SIG-M5 (cell line): ENCODE measurements around the gene OSBP.
A peak's percentile ranks its signal among the peaks of the same experiment; 100 is the strongest.
"Not testable (repeated sequence)": the region's sequence is repeated elsewhere in the genome, so short reads cannot be mapped to it uniquely, and the experiment has no call there.

Experiments
- DNase-seq: peaks from one replicate; lab custom pipeline; 2025; lab: John Stamatoyannopoulos, UW

The OSBP gene, protein sequence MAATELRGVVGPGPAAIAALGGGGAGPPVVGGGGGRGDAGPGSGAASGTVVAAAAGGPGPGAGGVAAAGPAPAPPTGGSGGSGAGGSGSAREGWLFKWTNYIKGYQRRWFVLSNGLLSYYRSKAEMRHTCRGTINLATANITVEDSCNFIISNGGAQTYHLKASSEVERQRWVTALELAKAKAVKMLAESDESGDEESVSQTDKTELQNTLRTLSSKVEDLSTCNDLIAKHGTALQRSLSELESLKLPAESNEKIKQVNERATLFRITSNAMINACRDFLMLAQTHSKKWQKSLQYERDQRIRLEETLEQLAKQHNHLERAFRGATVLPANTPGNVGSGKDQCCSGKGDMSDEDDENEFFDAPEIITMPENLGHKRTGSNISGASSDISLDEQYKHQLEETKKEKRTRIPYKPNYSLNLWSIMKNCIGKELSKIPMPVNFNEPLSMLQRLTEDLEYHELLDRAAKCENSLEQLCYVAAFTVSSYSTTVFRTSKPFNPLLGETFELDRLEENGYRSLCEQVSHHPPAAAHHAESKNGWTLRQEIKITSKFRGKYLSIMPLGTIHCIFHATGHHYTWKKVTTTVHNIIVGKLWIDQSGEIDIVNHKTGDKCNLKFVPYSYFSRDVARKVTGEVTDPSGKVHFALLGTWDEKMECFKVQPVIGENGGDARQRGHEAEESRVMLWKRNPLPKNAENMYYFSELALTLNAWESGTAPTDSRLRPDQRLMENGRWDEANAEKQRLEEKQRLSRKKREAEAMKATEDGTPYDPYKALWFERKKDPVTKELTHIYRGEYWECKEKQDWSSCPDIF

DNA sequence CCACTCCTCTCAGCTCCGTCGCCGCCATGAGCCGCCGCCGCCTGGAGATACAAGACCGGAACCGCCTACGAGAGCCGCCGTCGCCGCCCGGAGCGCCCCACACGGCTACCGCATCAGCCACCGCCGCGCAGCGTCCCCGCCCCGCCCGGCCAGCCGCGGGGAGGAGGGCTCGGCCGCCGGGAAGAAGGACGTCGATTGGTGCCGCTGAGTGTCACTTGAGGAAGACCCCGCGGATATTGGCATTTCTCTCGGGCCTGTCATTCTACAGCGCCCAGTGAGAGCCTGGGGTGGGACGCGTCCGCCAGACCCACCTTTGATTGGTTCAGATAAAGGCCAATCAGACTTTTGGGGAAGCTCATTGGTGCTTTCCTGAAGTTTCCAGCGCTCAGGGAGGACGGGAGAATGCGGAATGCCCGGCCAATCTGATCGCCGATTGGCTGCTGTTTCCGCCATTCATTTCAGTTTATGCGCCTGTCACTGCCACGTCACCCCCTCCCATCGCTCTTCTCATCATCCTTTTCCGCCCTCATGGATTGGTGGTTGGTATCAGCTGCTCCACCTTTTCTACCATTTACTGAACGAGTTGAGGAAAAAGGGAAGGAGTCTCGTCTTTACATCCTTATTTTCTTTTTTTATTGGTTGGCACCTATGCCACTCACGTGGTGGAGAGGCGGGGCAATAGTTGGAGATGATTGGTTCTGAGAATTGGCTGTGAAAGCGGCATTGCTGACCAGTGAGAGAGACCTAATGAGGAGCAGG lies at the start of gene OSBP:
Gene OSBP (minus strand): TSS at position 138 of the 759 bp plus-strand sequence. CDS start 110 bp downstream, at position 28.
- peak; percentile 100 for DNase-seq

DNA sequence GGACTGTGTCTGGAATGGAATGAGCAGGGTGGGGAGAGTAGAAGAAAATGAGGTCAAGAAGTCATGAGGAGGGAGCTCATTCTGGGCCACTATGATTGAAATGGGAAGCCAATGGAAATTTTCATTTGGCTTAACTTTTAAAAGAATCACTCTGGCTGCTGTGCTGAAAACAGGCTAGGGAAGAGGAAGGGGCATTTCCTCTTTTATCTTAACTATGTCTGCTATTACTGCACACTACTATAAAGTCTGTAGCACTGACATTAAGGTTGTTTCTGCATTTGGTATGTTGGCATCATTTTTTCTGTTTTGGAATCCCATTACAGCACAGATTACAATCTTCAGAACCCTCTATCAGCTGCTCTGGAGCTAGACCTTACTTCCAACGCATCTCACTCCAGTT lies 45.0 kb upstream of the OSBP start:
- DNase-seq: no peak

DNA sequence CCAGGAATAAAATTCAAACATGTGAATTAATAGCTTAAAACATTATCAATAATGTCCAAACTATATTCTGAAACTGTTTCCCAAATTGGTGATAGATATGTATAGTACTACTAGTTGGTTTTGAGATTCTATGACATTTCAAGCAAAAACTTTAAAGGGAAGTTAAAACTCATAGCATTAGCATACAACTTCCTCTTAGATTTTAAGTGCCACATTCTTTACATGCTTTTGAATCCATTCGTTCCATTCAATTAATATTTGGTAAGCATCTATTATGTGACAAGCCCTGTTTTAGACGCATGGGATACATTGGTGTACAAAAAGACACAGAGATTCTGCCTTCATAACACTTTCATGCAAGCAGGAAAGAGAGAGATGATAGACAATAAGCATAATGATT lies 44.4 kb upstream of the OSBP start:
- no peak for DNase-seq

DNA sequence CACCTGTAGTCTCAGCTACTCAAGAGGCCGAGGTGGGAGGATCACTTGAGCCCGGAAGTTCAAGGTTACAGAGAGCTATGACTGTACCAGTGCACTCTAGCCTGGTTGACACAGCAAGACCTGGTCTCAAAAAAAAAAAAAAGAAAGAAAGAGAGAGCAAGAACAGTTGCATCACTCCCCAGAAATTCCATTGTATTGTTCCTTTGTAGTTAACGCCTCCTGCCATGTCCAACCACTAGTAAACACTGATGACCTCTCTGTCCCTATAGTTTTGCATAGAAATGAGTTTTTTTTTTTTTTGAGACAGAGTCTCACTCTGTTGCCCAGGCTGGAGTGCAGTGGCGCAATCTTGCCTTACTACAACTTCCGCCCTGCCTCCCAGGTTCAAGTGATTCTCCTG lies 42.5 kb upstream of the OSBP start:
- DNase-seq: no peak

DNA sequence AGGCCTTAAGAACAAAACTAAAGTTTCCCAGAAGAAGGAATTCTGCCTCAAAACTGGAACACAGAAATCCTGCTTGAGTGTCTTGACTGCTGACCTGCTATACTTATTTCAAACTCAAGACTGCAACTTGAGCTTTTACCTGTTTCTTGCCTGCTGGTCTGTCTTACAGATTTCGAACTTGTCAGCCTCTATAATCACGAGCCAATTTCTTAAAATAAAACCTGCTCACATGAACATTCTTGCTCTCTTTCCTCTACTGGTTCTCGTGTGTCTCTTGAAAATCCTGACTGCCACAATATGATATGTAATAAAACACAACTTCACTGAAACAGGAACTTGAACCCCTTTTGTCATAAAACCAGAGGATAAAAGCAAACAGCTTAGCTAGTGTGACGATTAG lies 39.3 kb upstream of the OSBP start:
- no peak for DNase-seq

DNA sequence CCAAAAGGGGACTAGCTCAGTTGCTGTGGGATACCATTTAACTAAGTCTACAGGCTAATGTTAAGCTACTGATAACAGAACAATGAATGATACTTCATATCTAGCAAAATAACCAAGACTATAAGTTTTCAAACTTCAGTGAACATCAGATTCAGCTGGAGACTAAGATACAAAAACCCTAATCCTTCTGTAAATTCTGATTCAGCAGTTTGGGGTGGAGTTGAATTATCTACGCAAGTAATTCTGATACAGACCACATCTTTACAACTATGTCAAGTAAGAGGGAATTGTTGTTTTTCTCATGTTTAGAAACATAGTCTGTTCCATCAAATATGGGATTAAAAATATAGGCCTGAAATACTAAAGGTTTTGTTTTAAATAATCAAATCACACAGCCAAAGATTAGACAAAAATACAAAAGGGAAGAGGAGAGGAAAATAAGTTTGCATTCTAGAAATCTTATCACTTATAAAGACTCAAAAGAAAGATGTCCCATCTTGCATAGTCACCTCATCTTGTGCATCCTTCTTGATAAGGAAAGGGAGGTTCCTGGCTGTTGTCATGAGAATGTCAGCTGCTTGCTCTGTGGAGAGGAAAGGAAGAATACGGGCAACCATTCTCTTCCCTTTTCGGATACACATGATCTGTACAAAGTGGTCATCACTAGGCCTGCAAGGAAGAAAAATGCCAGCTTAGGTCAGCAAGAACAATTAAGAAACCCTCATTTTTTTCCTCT lies 31.8 kb upstream of the OSBP start:
- no peak for DNase-seq

DNA sequence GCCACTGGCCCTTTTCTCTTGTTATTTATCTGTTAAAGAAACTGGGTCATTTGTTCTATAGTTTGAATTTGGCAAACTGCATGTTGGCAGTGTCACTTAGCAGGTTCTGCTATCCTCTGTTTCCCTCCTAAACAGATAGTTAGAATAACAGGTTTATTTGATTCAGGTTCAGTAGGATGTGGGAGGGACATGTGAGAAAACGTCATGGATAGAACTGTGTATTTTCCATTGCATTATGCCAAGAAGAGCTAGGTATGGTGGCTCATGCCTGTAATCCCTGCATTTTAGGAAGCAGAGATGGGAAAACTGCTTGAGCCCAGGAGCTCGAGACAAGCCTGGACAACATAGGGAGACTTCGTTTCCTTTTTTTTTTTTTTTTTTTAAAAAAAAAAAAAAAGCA lies 29.0 kb upstream of the OSBP start:
- DNase-seq: no peak

DNA sequence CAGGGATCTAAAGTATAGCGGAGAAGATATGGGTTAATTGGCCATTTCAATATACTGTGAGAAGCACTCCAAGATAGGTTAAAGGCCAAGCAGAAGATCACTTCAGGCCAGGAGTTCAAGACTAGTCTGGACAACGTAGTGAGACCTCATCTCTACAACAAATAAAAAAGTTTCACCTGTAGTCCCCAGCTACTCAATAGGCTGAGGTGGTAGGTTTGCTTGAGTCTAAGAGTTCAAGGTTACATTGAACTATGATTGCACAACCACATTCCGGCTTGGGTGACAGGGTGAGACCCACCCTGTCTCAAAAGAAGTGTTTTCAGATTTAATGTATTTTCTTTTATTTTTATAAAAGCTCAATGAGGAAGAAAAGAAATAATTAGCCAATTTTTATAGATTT lies 27.8 kb upstream of the OSBP start:
- no peak for DNase-seq

DNA sequence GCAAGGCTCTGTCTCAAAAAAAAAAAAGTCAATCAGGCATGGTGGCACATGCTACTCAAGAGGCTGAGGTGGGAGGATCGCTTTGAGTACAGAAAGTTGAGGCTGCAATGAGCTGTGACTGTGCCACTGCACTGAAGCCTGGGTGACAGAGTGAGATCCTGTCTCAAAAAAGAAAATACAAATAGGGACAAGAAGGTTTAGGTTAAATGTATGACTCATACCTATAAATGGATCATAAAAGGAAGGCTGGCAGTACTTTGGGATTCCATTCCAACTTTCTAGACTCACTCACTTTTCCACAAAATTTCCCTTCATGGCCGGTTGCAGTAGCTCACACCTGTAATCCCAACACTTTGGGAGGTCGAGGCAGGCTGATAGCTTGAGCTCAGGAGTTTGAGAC lies 25.6 kb upstream of the OSBP start:
- no peak for DNase-seq

DNA sequence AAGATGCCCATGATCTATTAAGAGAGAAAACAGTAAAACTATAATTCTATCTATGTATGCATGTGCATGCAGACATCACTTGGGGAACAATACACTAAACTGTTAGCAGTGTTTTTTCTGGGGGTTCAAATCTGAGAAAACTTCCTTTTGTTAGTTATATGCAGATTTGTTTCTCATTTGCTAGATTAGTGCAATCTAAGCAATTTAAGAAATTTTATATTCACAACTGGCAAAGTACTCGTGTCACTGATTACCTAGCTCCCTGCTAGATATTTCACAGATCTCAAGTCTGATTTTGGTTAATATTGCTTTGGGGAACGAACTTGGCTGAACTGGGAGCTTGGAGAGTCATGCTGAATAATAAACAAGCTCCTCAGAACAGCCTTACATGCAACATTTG lies 14.9 kb upstream of the OSBP start:
- DNase-seq: no peak

DNA sequence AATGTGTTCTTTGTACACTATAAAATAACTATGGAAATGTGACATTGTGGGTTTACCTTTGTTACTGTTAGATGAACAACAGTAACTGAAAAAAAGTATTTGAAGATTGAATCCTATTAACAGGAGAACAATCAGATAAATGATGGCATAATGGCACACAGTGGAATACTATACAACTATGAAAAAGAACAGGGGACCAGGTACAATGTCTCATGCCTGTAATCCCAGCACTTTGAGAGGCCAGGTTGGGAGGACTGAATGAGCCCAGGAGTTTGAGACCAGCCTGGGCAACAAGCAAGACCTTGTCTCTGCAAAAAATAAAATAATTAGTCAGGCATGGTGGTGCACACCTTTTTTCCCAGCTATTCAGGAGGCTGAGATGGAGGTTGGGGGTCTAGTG lies 14.4 kb upstream of the OSBP start:
- DNase-seq: no peak

DNA sequence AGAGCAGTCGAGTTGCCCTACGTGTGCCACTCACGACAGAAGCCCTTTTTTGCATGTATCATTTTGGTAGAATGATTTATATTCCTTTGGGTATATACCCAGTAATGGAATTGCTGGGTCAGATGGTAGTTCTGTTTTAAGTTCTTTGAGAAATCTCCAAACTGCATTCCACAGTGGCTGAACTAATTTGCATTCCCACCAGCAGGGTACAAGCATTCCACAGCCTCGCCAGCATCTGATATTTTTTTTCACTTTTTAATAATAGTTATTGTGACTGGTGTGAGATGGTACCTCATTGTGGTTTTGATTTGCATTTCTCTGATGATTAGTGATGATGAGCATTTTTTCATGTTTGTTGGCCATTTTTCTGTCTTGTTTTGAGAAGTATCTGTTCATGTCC lies 11.4 kb upstream of the OSBP start:
- DNase-seq: not testable (repeated sequence)

DNA sequence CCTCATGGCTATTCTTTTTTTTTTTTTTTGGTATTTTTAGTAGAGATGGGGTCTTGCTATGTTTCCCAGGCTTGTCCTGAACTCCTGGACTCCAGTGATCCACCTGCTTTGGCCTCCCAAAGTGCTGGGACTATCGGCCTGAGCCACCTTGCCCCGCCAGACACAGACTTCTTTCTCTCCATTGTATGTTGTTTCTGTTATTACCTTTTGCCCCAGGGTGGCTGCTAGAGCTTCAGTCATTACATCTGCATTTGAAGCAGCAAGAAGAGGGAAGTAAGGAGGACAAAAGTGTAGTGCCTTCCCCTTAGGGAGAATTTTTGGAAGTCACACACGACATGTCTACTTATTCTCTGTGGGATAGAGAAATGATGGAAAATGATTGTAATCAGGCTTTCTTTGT lies 10.1 kb upstream of the OSBP start:
- DNase-seq: no peak

DNA sequence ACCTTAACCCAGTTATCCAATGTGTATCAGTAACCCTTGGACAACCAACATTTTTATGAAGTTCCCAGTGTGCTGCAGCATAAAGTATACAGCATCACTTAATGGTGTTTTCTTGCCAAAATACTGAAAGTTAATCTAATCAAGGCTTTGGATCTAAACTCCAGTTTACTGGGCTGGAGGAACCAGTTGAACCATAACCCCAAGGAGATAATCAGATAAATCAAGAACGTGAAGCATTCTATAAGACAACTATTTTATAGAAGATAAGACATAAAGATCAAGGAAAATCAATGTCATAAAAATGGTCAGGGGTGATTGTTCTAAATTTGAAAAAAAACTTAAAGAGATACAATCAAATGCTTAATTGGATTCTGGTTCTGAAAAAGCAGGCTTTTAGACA lies 2.3 kb upstream of the OSBP start:
- no peak for DNase-seq

DNA sequence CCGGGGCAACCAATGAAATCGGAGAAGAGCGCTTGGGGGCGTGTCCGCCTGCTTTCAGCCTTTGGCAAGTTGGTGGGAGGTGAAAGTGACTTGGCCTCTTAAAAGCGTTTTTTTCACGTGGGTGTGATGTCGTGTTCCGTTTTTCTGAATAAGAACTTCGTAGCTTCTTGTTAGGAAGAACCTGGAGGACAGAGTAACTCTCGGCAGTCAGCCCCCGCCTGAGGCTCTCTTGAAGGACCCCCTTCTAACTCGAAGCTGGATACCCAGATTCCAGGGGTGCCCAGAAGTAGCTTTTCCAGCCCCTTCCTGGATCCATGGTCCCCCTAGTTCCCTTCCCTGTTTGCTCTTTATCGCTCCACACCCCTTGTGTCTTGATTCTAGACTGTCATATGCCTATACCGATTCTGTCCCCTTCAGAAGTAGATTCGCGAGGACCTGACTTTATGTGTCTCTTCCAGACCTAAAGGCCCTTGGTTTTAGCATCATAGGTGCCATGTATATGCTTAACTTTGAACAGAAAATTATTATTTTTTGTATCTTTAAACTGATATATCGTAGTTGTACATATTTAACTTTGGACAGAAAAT lies 915 bp upstream of the OSBP start:
- no peak for DNase-seq

DNA sequence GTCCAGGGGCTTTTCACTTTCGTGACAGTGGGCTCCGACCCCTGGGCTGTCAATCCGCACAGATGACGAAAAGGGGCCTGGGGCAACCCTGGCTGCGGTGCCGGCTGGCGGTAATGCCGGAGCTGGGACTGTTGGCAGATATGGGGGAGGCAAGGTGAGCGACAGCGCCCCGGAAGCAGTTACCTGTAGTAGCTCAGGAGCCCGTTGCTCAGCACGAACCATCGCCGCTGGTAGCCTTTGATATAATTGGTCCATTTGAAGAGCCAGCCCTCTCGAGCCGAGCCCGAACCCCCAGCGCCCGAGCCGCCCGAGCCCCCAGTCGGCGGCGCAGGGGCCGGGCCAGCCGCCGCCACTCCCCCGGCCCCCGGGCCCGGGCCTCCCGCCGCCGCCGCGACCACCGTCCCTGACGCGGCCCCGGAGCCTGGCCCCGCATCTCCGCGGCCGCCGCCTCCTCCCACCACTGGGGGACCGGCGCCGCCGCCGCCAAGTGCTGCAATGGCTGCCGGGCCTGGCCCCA lies 396 bp downstream of the OSBP start:
- DNase-seq: no peak

DNA sequence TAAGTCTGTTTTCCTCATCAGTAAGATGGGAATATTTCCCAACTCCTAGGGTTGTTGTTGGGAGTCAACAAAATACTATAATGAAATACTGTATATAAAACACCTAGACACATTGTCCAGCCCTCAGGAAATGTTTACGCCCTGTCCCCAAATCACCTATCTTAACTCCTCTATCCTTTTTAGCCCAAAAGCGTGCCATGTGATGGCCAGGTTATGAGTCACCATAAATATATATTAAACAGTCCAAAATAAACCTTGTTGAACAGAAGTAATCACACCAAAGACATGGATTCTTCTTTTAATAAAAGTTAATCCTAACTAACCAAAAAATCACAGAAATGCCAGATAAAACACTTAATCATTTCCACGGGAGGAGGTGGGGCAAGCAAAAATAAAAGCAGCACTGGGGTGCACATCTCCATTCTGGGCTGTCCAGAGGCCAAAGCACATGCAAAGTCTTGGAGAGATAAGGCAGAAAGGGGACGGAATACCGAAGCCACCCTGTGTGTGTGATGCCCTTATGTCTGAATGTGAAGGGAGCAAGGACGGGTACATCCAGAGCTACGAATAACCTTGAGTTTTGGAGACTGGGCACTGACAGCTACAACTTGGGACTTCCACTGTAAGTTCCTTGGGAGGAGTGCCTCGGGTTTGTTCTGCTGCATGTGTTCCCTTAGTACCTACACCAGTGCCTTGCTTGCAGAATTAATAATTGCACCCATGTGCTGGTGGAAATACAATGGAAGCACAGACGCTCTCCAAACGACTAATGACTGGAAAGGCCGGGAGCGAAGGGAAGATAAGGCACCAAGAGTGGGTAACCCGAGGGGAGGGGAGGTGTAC lies 1.1 kb downstream of the OSBP start:
- DNase-seq: no peak

DNA sequence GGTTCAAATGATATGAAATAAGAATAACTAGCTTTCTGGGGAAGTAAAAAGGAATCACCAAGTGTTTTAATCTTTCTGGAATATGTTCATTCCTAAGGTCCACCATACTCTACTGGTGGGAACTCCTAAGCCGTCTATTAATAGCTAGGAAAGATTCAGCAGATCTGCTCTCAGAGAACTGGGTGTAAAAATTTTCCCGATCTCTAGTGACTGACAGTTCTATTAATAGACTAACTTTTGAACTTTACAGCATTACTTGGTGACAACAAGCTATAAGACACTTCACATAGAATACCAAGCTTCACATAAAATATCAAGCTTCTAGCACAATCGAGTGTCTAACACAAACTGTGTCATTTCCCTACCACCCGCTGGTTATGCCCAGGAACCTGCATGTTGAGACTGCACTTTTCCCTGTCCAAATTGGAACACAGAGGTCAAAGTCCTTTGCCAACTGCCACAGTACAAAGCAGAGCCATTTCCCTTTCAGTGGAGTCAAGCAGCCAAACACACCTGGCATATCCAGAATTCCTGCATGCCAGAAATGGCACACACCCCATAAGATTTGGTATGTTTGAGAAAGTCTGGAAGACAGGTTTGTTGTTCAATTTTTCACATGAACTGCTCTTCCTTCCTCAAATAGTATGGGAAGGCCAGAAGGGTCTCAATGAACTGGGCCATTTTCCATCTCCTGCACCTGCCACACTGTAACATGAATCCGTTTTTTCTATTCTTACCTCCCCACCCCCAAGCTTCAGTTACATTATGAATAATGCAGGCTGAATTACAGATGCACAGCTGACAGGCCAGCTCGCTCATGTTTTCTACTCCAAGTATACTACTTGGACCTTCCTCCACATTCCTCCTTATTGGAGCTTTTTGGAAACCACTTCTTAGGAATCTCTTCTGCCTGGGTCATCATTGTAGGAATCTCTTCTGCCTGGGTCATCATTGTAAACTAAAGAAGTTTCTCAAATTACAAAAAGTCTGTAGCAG lies 3.7 kb downstream of the OSBP start:
- no peak for DNase-seq

DNA sequence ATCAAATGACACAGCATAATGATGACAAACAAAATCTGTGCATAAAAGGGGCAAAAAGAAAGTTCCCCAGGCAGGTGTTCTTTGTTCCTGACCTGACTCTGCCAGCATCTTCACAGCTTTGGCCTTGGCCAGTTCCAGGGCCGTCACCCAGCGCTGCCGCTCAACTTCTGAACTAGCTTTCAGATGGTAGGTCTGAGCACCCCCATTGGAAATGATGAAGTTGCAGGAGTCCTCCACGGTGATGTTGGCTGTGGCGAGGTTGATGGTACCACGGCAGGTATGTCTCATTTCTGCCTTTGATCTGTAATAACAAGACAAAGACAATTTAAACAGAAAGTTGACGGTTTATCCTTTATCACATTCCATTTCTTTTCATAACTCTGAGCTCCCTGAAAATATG lies 5.3 kb downstream of the OSBP start:
- no peak for DNase-seq
